ENCODE data around the gene ALDH3B2.

DNA sequence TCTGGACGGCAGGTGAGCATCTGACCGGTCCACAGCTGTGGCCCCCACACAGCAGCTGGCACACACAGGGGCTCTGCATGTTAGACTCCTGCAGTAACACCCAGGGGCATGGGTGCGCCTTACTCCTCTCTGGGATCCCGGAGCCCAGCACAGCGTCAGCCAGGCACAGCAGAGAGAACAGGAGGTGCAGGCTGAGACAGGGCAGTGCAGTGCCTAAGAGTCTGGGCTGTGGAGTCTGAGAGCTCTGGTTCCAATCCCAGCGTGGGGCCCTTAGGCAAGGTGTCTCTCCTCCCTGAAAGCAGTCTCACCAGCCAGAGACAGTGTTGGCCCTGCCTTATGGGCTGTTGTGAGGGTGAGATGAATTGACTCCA, 47.0 kb downstream of the ALDH3B2 start:
- TF ChIP-seq, protein P1, sequence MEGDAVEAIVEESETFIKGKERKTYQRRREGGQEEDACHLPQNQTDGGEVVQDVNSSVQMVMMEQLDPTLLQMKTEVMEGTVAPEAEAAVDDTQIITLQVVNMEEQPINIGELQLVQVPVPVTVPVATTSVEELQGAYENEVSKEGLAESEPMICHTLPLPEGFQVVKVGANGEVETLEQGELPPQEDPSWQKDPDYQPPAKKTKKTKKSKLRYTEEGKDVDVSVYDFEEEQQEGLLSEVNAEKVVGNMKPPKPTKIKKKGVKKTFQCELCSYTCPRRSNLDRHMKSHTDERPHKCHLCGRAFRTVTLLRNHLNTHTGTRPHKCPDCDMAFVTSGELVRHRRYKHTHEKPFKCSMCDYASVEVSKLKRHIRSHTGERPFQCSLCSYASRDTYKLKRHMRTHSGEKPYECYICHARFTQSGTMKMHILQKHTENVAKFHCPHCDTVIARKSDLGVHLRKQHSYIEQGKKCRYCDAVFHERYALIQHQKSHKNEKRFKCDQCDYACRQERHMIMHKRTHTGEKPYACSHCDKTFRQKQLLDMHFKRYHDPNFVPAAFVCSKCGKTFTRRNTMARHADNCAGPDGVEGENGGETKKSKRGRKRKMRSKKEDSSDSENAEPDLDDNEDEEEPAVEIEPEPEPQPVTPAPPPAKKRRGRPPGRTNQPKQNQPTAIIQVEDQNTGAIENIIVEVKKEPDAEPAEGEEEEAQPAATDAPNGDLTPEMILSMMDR (IDR thresholded peaks at IDR 0.05) = no peak
- TF ChIP-seq YY1 (IDR thresholded peaks at IDR 0.05; ENCODE audit: low read depth) = no peak
- TF ChIP-seq POLR2AphosphoS5 (IDR thresholded peaks at IDR 0.05; ENCODE audit: low read depth, low read length) = no peak
- TF ChIP-seq RAD21 (IDR thresholded peaks at IDR 0.05; ENCODE audit: low read length) = no peak
- no peak for TF ChIP-seq RCOR1 (IDR thresholded peaks at IDR 0.05; ENCODE audit: low read length)
- TF ChIP-seq SIN3A (IDR thresholded peaks at IDR 0.05; ENCODE audit: borderline replicate concordance, low read depth, low read length) = no peak
- no peak for TF ChIP-seq RFX5 (IDR thresholded peaks at IDR 0.05; ENCODE audit: low read length)
- TF ChIP-seq FOSL2 (IDR thresholded peaks at IDR 0.05; ENCODE audit: borderline replicate concordance, low read depth) = no peak
- no peak for TF ChIP-seq NRF1 (IDR thresholded peaks at IDR 0.05; ENCODE audit: low read depth, low read length)
- TF ChIP-seq JUND (IDR thresholded peaks at IDR 0.05) = no peak
- TF ChIP-seq, protein P2, sequence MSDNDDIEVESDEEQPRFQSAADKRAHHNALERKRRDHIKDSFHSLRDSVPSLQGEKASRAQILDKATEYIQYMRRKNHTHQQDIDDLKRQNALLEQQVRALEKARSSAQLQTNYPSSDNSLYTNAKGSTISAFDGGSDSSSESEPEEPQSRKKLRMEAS (IDR thresholded peaks at IDR 0.05; ENCODE audit: low read depth) = no peak
- no peak for TF ChIP-seq TCF12 (IDR thresholded peaks at IDR 0.05)
- no peak for TF ChIP-seq EZH2phosphoT487 (IDR thresholded peaks at IDR 0.05; ENCODE audit: borderline replicate concordance, low read depth)
- TF ChIP-seq CHD2 (IDR thresholded peaks at IDR 0.05; ENCODE audit: low read length, partially characterized antibody) = no peak

Data from SK-N-SH (cell line).